Airway epithelial cell (primary cell): ENCODE measurements around the gene KCNK16. TPM values are rescaled to one million over a fixed set of nuclear protein-coding genes. Genes with fewer than 3 reads are reported as not detected.

Experiments
- total RNA-seq: library from RNA; depleted of rRNA; stranded (reverse); fragments of >200 nt; gene quantifications from 2 replicates; pipeline ENCODE4 v1.2.3, GENCODE V29; 2015

The KCNK16 gene
- total RNA-seq, result not detected in 2 replicates

DNA sequence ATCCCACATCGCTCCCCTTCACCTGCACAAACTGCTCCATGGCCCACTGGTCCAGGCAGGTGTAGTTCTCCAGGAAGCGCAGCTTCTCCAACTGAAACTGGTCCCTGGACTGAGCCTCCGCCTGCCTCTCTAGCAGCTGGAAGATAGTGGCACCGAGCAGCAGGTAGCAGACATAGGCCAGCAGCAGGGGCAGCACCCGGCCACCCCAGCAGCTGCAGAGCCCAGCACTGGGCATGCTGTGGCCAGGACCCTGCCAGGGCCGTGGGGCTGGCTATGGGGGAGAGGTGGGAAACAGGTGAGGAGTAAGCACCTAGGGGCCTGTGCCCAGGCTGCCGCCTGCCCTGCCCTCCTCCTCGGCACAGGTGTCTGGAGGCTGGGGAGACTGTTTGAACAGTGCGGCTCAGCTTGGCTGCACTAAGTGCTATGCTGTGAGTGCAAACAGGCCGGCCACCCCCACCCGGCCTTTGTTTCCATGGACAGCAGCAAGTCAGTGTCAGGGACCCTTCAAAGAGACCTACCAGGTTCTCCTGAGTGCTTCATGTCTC is at the start of gene KCNK16:
Gene KCNK16 (minus strand): TSS at position 397 of the 545 bp plus-strand sequence. CDS start 162 bp downstream, at position 235.

DNA sequence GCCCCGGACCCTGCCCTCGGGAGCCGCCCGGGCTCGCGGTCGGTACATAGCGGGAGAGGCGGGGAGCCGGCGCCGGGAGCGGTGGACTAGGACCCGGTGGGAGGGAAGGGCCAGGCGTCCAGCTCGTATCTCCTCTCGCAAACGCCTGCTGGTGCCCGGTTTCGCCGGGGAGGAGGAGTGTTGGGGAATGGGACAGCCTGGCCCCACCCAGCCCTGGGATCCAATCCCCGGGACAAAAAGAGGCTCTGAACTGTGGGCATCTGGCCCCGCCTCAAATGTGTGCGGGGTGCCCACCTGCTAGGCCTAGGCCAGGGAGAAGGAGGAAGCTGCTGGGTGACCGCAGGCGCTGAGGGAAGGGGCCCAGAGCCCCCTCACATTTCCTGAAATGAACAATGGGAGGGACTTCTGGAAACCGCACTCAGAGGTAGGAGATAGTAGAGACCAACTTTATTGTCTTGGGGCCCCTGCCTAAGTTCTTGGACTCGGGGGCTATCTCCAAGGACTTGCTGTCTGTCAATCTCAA is 8.2 kb downstream of the KCNK16 start, which contains the start of gene KCNK17:
Gene KCNK17 (minus strand): TSS at position 147 of the 523 bp plus-strand sequence. CDS start 99 bp downstream, at position 48.

Other genes starting within 250 kb of the KCNK16 start
- gene SAYSD1, start 207.5 kb downstream of the KCNK16 start, total RNA-seq, result 8.3 and 9.7 TPM in 2 replicates
- gene KCNK5, start 93.2 kb downstream of the KCNK16 start, total RNA-seq, result 0.07 TPM in 1 of 2 replicates, not detected in the other
- gene KCNK17, start 8.3 kb downstream of the KCNK16 start, total RNA-seq, result not detected in 2 replicates